DOHH2 (cell line): ENCODE data around the gene COG6.

Experiments used
- H3F3A ChIP-seq: fragments of 200-600 bp; sonication (generic), shearing (Covaris generic); 2 replicates; pipeline ENCODE4 v1.6.0; 2016; ENCODE audit warnings: antibody characterized with exemption, mild to moderate bottlenecking; ENCODE audit not compliant: control insufficient read depth, insufficient read depth
- H3K27ac ChIP-seq: fragments of 200-600 bp; sonication (generic); 2 replicates; pipeline ENCODE4 v1.5.1; 2014; ENCODE audit warnings: low read depth, mild to moderate bottlenecking, low read length, moderate library complexity
- H3K27me3 ChIP-seq: fragments of 200-600 bp; sonication (generic); 2 replicates; pipeline ENCODE4 v1.6.1; 2014; ENCODE audit warnings: mild to moderate bottlenecking, low read length, mixed read lengths; ENCODE audit not compliant: control insufficient read depth
- H3K36me3 ChIP-seq: fragments of 200-600 bp; sonication (generic); 2 replicates; pipeline ENCODE4 v1.6.1; 2014; ENCODE audit warnings: mild to moderate bottlenecking, low read length, moderate library complexity, mixed read lengths; ENCODE audit not compliant: control insufficient read depth
- H3K4me1 ChIP-seq: fragments of 200-600 bp; sonication (generic); 2 replicates; pipeline ENCODE4 v1.6.1; 2014; ENCODE audit warnings: mild to moderate bottlenecking, low read length, mixed read lengths; ENCODE audit not compliant: control insufficient read depth
- H3K4me2 ChIP-seq: fragments of 200-600 bp; sonication (generic); 2 replicates; pipeline ENCODE4 v1.6.0; 2014; ENCODE audit warnings: mild to moderate bottlenecking, low read length, moderate library complexity
- H3K4me3 ChIP-seq: fragments of 200-600 bp; sonication (generic); 2 replicates; pipeline ENCODE4 v1.5.1; 2014; ENCODE audit warnings: mild to moderate bottlenecking, low read length, mixed read lengths
- H3K79me2 ChIP-seq: fragments of 200-600 bp; sonication (generic); 2 replicates; pipeline ENCODE4 v1.6.1; 2014; ENCODE audit warnings: mild to moderate bottlenecking, low read length, mixed read lengths; ENCODE audit not compliant: control insufficient read depth
- H3K9me2 ChIP-seq: fragments of 200-600 bp; sonication (generic); replicated peaks from 2 replicates; pipeline ENCODE4 v1.6.1; 2014; ENCODE audit warnings: mild to moderate bottlenecking, low read length, mixed read lengths; ENCODE audit not compliant: control insufficient read depth
- H3K9me3 ChIP-seq: fragments of 200-600 bp; sonication (generic); 2 replicates; pipeline ENCODE4 v1.6.1; 2014; ENCODE audit warnings: antibody characterized with exemption, low read length, mixed read lengths; ENCODE audit not compliant: control insufficient read depth, insufficient read depth
- H4K20me1 ChIP-seq: fragments of 200-600 bp; sonication (generic); 2 replicates; pipeline ENCODE4 v1.6.0; 2014; ENCODE audit warnings: low read depth, mild to moderate bottlenecking, antibody characterized with exemption, low read length, moderate library complexity; ENCODE audit not compliant: control insufficient read depth, insufficient read depth
- CTCF ChIP-seq: fragments of 200-600 bp; sonication (generic); IDR thresholded peaks from one replicate; pipeline ENCODE4 v1.5.1; 2014; ENCODE audit warnings: antibody characterized with exemption, mild to moderate bottlenecking, low read depth, low read length; ENCODE audit not compliant: poor library complexity, severe bottlenecking
- EZH2phosphoT487 ChIP-seq: fragments of 200-600 bp; sonication (generic); IDR thresholded peaks from 2 replicates; pipeline ENCODE4 v1.6.1; 2017; ENCODE audit warnings: borderline replicate concordance, mild to moderate bottlenecking, antibody characterized with exemption, low read length, moderate library complexity, mixed read lengths

Gene COG6

DNA sequence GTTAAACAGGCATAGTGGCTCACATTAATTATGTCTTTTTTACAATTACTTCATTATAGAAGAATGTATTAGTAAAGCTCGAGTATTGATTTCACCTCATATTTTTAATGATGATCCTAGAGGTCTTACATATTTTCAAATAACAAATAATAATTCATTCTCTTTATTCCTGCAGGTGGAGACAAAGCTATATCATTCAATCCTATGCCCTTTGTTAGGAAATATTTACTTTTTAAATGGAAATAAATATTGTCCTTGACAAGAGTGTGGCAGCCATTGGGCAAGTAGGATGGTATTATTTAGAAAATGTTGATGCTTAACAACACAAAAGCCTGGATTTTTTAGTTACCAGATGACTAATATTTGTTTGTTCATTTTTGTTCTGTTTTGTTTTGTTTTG is 127.6 kb downstream of the COG6 start:
- no peaks in the 10 kb centered on the region for H3K79me2 ChIP-seq
- H4K20me1 ChIP-seq = no peaks in the 10 kb centered on the region
- H3K36me3 ChIP-seq = no peaks in the 10 kb centered on the region
- no peak overlapping the region for H3K27ac ChIP-seq
- TF ChIP-seq EZH2phosphoT487 (no peak), CTCF (peak; percentile 11)
- H3K27me3 ChIP-seq = no peaks in the 10 kb centered on the region
- H3K4me3 ChIP-seq = no peak overlapping the region
- H3K4me2 ChIP-seq = no peak overlapping the region
- H3K9me3 ChIP-seq = no peaks in the 10 kb centered on the region
- H3F3A ChIP-seq = no peaks in the 10 kb centered on the region
- peaks cover 16% of the 10 kb centered on the region for H3K4me1 ChIP-seq
- no peaks in the 10 kb centered on the region for H3K9me2 ChIP-seq

- Histone ChIP-seq H3F3A (no peaks in the 10 kb centered on the region), H3K27ac (no peak overlapping the region), H3K4me1 (peaks cover 3% of the 10 kb centered on the region), H3K4me3 (no peak overlapping the region), H3K9me2 (no peaks in the 10 kb centered on the region), H3K9me3 (peaks cover 3% of the 10 kb centered on the region; the same call in 1 of the 2 replicates), H3K79me2 (no peaks in the 10 kb centered on the region), H3K27me3 (no peaks in the 10 kb centered on the region), H4K20me1 (no peaks in the 10 kb centered on the region), H3K36me3 (no peaks in the 10 kb centered on the region), H3K4me2 (no peak overlapping the region)
- TF ChIP-seq EZH2phosphoT487 = no peak
- TF ChIP-seq CTCF = no peak
Measured at GRCh38 chr13:39784347-39784746, 128.9 kb downstream of the COG6 start.

DNA sequence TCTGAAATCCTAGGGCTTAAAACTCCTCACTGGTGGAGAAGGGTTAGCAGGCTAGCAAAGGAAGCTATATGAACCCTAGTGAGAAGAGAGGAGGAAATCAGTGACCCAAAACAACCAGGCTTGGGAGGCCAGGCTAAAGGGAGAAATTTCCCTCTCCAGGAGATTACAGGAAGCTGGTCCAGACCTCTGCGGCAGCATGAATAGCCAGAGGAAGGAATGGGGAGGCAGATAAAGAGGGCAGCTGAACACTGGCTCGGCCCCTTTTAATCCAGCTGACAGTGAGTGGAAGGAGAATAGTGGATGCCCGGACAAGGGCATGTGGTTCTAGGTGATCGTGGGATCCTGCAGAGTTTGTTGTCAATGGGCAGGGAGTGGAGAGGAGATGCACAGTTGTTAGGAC is 130.6 kb downstream of the COG6 start:
- Histone ChIP-seq H3K36me3 (no peaks in the 10 kb centered on the region), H3K27ac (no peak overlapping the region), H3K9me3 (peaks cover 8% of the 10 kb centered on the region; the same call in 1 of the 2 replicates), H3K27me3 (no peaks in the 10 kb centered on the region), H3K79me2 (no peaks in the 10 kb centered on the region), H3F3A (no peaks in the 10 kb centered on the region), H3K4me2 (no peak overlapping the region), H3K4me1 (no peaks in the 10 kb centered on the region), H3K9me2 (no peaks in the 10 kb centered on the region), H4K20me1 (no peaks in the 10 kb centered on the region), H3K4me3 (no peak overlapping the region)
- TF ChIP-seq EZH2phosphoT487 = no peak
- TF ChIP-seq CTCF = no peak

- H3K4me3 ChIP-seq = no peak overlapping the region
- no peak overlapping the region for H3K27ac ChIP-seq
- no peaks in the 10 kb centered on the region for H3F3A ChIP-seq
- no peaks in the 10 kb centered on the region for H3K4me1 ChIP-seq
- no peaks in the 10 kb centered on the region for H3K79me2 ChIP-seq
- no peaks in the 10 kb centered on the region for H3K9me2 ChIP-seq
- no peaks in the 10 kb centered on the region for H3K36me3 ChIP-seq
- no peak overlapping the region for H3K4me2 ChIP-seq
- no peaks in the 10 kb centered on the region for H4K20me1 ChIP-seq
- peaks cover 8% of the 10 kb centered on the region; the same call in 1 of the 2 replicates for H3K9me3 ChIP-seq
- no peaks in the 10 kb centered on the region for H3K27me3 ChIP-seq
- no peak for TF ChIP-seq CTCF
- TF ChIP-seq EZH2phosphoT487 = no peak
Measured at GRCh38 chr13:39787086-39787487, 131.6 kb downstream of the COG6 start.
